Retinal pigment epithelial cell (primary cell): ENCODE measurements around the gene IGDCC3.

Source experiments
- DNase-seq: peaks from one replicate; pipeline ENCODE4 v3.0.0-alpha.2; 2010; ENCODE audit warnings: low read depth
- H3K4me3 ChIP-seq: 2 replicates; pipeline ENCODE4 v1.5.1; 2011; ENCODE audit warnings: mild to moderate bottlenecking, low read length, control low read depth, moderate library complexity
- CTCF ChIP-seq: conservative IDR thresholded peaks from 2 replicates; pipeline ENCODE4 v1.5.1; 2011; ENCODE audit warnings: low read depth, low read length, control low read depth, inconsistent platforms

The IGDCC3 gene

GRCh38 chr15:65339920-65340319 lies 37.9 kb downstream of the IGDCC3 start:
- no peak for DNase-seq
- H3K4me3 ChIP-seq, result no peak overlapping the region
- TF ChIP-seq CTCF, result no peak

- H3K4me3 ChIP-seq, result no peak overlapping the region
- DNase-seq, result no peak
- no peak for TF ChIP-seq CTCF
These were observed 38.4 kb downstream of the IGDCC3 start for GRCh38 chr15:65339416-65339815.

- H3K4me3 ChIP-seq, result no peak overlapping the region
These were observed 39.0 kb downstream of the IGDCC3 start for GRCh38 chr15:65338823-65339222.

GRCh38 chr15:65338366-65338765 lies 39.4 kb downstream of the IGDCC3 start:
- no peak for DNase-seq
- no peak for TF ChIP-seq CTCF
- no peak overlapping the region for H3K4me3 ChIP-seq

More at GRCh38 chr15:65338823-65339222, 39.0 kb downstream of the IGDCC3 start:
- DNase-seq, result no peak
- TF ChIP-seq CTCF, result no peak

GRCh38 chr15:65337436-65338070 lies 40.2 kb downstream of the IGDCC3 start:
- no peak for DNase-seq
- no peak overlapping the region for H3K4me3 ChIP-seq
- no peak for TF ChIP-seq CTCF

- DNase-seq, result no peak
- no peak for TF ChIP-seq CTCF
- H3K4me3 ChIP-seq, result no peak overlapping the region
These were observed 41.0 kb downstream of the IGDCC3 start for GRCh38 chr15:65336493-65337435.
